Memory B cell (primary cell): ENCODE measurements around the gene CEP104.

Experiments
- ATAC-seq: fragments of 150-1000 bp; cut with Tn5 transposase; 2 replicates; pipeline ENCODE4 v1.10.0; 2021; ENCODE audit warnings: low read depth, mild to moderate bottlenecking, moderate library complexity
- DNase-seq, 2 donors: peaks; one replicate each; pipeline ENCODE4 v3.0.0; 2022; ENCODE audit warnings: low spot score in 2 of 2
- H3K27ac Mint-ChIP-seq: one replicate; pipeline ENCODE4 v1.8.0; 2022; ENCODE audit warnings: mild to moderate bottlenecking, moderate library complexity, mixed read lengths
- H3K27me3 Mint-ChIP-seq: one replicate; pipeline ENCODE4 v1.8.0; 2022; ENCODE audit warnings: mixed read lengths
- H3K36me3 Mint-ChIP-seq: one replicate; pipeline ENCODE4 v1.8.0; 2022; ENCODE audit warnings: mild to moderate bottlenecking, mixed read lengths
- H3K4me1 Mint-ChIP-seq: one replicate; pipeline ENCODE4 v1.8.0; 2022; ENCODE audit warnings: mixed read lengths
- H3K4me3 Mint-ChIP-seq: one replicate; pipeline ENCODE4 v1.8.0; 2022; ENCODE audit warnings: mild to moderate bottlenecking, moderate library complexity, mixed read lengths
- H3K9me3 Mint-ChIP-seq: one replicate; pipeline ENCODE4 v1.8.0; 2022; ENCODE audit warnings: mixed read lengths

The CEP104 gene

DNA sequence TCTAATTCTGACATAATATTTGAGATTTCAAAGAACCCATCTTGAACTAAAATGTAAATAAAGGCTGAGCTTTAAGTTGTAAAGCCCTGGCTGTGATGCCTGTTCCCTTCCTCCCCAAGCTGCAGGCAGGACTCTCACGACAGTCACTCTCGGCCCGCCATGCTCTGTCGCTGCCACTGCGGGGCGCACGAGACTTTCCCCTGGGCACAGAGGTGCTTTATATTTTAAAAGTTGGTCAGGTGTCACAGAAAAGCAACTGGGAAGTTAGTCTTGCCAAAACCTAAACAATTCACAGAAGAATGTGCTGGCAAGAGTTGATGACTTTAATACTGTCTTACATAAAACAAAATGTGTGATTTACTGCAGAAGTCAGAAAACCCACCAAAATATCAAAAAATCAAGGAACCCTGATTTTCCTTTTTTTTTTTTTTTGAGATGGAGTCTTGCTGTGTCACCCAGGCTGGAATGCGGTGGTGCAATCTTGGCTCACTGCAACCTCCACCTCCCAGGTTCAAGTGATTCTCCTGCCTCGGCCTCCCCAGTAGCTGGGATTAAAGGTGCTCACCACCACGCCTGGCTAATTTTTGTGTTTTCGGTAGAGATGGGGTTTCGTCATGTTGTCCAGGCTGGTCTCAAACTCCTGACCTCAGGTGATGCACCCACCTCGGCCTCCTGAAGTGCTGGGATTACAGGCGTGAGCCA, 71.4 kb downstream of the CEP104 start:
- peaks cover 22% of the 10 kb centered on the region for H3K36me3 Mint-ChIP-seq
- no peak for ATAC-seq
- no peak for DNase-seq
- no peak overlapping the region for H3K27ac Mint-ChIP-seq
- H3K4me3 Mint-ChIP-seq, result no peak overlapping the region
- no peaks in the 10 kb centered on the region for H3K27me3 Mint-ChIP-seq
- H3K9me3 Mint-ChIP-seq, result no peaks in the 10 kb centered on the region
- H3K4me1 Mint-ChIP-seq, result peaks cover 9% of the 10 kb centered on the region

DNA sequence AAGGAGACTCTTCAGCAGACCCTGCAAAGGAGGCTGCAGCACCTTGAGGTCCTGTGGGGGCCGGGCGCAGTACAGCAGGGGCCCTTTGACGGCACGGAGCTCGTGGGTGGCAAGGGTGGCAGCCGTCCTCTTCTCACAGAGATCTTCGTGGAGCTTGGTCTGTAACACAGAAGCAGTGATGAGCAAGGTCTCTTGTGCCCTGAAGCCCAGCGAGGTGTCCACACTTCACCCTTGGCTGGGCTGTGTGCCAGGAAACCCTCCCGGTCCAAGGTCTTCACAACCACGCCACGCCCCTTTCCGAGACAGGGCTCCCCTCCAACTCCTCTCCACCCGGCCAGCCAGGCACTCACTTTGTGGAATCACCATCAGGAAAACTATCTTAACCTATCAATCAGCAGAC, 72.0 kb downstream of the CEP104 start:
- peaks cover 27% of the 10 kb centered on the region for H3K36me3 Mint-ChIP-seq
- H3K4me3 Mint-ChIP-seq, result no peak overlapping the region

DNA sequence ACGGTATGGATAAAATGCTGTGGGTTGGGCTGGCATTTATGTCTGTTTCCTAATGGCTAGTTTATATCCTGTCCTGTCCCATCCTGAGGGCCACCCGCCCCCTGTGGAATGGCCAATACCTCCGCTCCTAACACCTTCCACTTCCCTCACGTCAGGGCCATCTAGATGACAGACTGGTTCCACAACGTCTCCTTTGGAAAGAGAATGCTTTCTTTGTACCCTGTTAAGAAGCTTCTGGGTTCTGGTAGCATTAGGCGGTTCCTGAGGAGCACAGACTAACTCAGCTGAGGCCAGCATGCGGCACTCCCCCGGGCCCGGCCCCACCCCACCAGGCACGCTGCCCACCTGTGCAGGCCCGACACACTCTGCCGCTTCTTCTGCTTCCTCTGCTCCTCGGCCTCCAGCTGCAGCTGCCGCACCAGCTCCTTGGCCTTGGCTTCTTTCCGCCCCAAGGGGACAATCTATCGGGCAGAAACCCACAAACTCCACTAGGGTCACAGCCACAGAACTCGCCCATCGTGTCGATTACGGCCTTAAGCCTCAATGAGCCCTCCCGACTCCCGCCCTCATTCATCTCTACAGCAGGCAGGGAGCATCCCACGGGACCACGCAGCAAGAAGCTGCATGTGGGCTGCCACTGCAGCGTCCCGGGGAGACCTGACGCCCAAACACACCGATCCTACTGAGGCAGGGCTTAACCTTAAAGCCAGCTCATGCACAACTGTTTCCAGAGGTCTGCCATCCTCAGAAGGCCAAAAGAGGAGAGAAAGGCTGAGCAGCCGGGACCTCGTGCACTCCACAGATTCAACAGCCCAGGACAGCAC, 73.1 kb downstream of the CEP104 start:
- H3K27me3 Mint-ChIP-seq, result no peaks in the 10 kb centered on the region
- no peak overlapping the region for H3K27ac Mint-ChIP-seq
- H3K9me3 Mint-ChIP-seq, result no peaks in the 10 kb centered on the region
- no peak overlapping the region for H3K4me3 Mint-ChIP-seq
- H3K36me3 Mint-ChIP-seq, result peaks cover 32% of the 10 kb centered on the region
- ATAC-seq (no peak), DNase-seq (no peak)
- peaks cover 9% of the 10 kb centered on the region for H3K4me1 Mint-ChIP-seq

More for the DNA sequence above, 72.0 kb downstream of the CEP104 start:
- H3K27me3 Mint-ChIP-seq, result no peaks in the 10 kb centered on the region
- DNase-seq (no peak), ATAC-seq (no peak)
- peaks cover 9% of the 10 kb centered on the region for H3K4me1 Mint-ChIP-seq
- H3K27ac Mint-ChIP-seq, result no peak overlapping the region
- no peaks in the 10 kb centered on the region for H3K9me3 Mint-ChIP-seq

DNA sequence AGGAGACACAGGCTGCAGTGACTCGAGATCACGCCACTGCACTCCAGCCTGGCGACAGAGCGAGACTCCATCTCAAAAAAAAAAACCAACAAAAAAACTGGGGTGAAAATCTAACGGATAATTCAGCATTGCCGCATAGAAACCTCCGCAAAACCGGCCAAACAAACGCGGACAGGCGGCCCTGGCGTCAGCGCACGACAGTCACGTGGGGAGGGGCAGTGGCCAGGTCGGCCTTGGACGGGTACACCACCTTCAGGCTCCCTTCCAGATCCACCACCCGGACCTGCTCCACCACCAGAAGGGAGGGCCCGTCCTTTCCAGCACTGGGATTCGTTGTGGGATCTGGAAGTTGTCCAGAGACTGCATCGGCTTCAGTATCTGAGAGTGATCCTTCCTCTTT, 76.1 kb downstream of the CEP104 start:
- Mint-ChIP-seq H3K9me3 (no peaks in the 10 kb centered on the region), H3K36me3 (peaks cover 26% of the 10 kb centered on the region), H3K4me1 (peaks cover 2% of the 10 kb centered on the region), H3K27ac (no peak overlapping the region), H3K4me3 (no peak overlapping the region), H3K27me3 (no peaks in the 10 kb centered on the region)
- ATAC-seq (no peak), DNase-seq (no peak)

DNA sequence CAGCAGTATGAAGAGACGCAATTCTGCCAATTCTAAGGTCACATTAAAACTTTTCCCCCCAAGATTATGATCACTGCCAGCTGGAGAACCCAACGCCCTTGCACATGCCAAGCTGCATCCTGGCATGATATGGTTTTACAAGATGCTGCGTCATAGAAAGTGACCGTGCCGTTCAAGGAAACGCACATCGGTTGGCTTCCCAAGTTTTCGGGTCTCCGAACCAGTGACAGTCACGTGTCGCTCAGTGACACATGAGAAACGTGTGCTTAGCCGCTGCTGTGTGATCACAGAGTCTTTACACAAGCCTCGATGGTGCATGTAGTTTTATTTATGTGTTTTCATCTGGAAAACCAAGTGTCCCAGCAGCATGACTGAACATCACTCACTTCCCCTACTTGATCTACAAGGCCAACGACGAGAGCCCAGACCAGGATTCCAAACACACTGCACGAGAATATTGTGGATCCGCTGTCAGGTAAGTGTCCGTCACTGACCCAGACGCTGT, 77.0 kb downstream of the CEP104 start:
- no peaks in the 10 kb centered on the region for H3K9me3 Mint-ChIP-seq
- peaks cover 11% of the 10 kb centered on the region for H3K4me1 Mint-ChIP-seq
- H3K27me3 Mint-ChIP-seq, result no peaks in the 10 kb centered on the region
- H3K4me3 Mint-ChIP-seq, result no peak overlapping the region
- DNase-seq (no peak), ATAC-seq (no peak)
- peaks cover 21% of the 10 kb centered on the region for H3K36me3 Mint-ChIP-seq
- no peak overlapping the region for H3K27ac Mint-ChIP-seq

DNA sequence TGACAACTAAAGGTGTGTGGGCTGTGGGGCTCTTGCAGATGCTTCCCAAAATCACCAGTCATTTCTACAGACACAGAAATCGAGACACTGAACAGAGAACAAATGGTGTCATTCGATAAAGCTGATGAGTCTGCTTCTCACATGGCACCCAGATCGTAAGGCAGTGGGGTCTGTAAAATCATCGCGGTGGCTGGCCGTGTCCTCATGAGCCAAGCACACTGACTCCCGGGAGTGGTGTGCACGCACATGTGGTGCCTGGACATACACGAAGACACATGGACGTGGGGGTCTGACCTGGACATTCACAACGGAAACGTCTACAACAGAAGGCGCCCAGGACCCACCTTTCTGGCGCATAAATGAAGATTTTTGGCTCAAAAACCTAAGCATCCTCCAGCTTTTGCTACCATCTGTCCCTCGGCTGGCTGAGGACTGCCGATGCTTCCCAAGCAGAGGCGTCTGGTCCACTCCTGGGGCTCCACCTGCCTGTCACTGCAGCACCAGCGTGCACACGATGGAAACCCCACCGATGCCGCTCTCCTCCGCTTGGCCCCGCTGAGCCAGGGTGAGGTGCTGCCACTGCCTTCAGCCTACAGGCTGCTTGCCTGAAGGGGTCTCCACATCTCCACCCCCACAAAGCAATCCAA, 77.6 kb downstream of the CEP104 start:
- H3K4me3 Mint-ChIP-seq, result no peak overlapping the region
- no peak overlapping the region for H3K27ac Mint-ChIP-seq
- ATAC-seq, result no peak
- DNase-seq, result no peak
- H3K27me3 Mint-ChIP-seq, result no peaks in the 10 kb centered on the region
- peaks cover 11% of the 10 kb centered on the region for H3K4me1 Mint-ChIP-seq
- no peaks in the 10 kb centered on the region for H3K9me3 Mint-ChIP-seq
- peaks cover 21% of the 10 kb centered on the region for H3K36me3 Mint-ChIP-seq

DNA sequence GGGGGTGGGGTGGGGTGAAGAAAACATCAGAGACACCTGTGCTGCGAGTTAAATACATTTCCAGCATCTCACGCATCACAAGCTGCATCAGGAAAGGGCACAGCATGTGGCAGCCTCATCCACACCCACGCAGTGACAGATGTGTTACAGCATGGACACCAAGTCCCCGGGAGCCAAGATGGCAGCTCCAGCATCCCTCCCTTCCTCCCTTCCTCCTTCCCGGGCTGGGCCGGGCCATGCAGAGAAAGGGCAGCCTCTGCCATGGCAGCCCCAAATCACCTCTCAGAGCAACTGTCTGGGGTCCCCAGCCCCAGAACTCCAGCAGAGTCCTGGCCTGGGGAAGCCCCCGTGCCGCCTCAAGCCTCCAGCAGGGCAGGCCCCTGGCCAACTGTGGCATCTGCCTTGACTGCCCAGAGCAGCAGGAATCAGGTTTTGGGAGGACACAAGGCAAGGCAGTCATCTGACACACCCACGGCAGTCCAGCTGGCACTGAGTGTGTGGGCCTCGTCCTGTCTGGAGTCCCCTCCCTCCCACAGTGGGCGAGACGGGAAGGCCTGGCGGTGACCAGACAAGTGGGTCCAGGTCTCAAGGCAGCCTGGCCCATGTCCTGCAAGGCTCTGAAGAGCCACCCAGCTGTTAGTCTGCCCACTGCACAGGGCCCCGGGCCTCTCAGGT, 78.3 kb downstream of the CEP104 start:
- no peak for ATAC-seq
- no peak for DNase-seq
- Mint-ChIP-seq H3K9me3 (no peaks in the 10 kb centered on the region), H3K4me3 (no peak overlapping the region), H3K27ac (no peak overlapping the region), H3K36me3 (peaks cover 19% of the 10 kb centered on the region), H3K27me3 (no peaks in the 10 kb centered on the region), H3K4me1 (peaks cover 11% of the 10 kb centered on the region)

DNA sequence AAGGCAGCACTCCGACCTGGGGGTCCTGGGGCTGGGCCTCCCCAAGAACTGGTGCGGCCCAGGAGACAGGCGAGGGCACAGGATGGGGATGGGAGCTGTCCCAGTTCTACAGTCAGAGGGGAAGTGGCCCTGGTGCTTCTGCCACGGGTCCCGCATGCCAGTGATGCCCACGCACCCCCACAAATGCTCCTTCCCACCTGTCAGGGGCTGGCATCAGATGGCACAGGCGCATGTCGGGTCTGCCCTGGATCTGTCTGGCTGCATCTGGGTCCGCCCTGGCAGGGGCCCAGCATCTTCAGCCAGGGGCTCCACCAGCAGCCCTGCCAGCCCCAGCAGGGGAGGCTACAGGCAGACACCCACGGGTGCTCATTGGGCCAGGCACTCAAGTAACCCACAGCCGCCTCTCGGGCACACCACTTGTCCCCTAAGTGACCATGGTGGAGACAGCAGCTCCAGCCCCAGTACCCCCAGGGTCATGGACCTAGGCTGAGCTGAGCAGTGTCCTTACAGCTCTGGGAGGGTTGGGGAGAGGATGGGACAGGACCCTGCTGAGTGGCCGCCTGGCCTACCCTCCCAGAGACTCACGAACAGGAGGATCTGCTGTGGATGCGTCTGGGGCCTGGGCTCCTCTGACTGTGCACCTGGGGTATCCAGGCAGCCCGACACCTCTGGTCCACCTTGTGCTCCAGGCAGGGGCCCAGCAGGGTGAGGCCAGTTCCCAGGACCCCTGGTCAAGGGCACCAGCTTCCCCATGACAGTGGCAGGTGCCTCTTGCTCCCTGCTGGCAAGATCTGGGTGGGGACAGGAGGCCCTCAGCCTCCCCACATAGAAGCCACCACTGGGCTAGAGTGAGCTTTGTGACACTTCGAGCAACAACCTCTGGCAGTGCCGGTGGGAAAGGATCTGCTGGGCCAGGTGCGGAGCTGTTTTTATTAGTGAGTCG, 79.1 kb downstream of the CEP104 start:
- Mint-ChIP-seq H3K4me1 (peaks cover 11% of the 10 kb centered on the region), H3K27me3 (no peaks in the 10 kb centered on the region), H3K9me3 (no peaks in the 10 kb centered on the region), H3K27ac (no peak overlapping the region), H3K36me3 (peaks cover 18% of the 10 kb centered on the region), H3K4me3 (no peak overlapping the region)
- no peak for DNase-seq
- no peak for ATAC-seq

DNA sequence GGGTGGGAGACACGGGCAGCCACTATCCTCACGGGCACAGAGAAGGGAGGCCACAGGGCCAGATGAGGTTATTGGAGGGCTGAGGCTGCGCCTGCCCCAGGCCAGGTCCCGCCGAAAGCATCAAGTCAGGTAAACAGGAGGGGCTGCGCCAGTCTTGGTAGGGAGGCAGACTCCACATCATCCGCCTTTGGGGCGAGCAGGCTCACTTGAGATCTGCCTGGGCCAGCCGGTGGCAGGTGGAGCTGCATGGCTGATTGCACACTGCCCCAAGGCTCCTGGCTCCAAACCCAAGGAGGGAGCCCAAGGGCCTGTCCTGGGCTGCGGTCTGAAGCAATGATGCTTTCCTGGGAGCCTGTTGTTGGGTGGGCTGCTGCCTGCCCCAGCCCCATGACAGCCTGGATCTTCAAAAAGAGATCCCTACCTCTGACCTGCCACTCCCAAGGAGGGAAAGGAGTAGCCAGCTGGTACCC, 79.9 kb downstream of the CEP104 start:
- DNase-seq, result no peak
- Mint-ChIP-seq H3K4me1 (peaks cover 11% of the 10 kb centered on the region), H3K27me3 (no peaks in the 10 kb centered on the region), H3K36me3 (peaks cover 16% of the 10 kb centered on the region), H3K27ac (no peak overlapping the region), H3K4me3 (no peak overlapping the region), H3K9me3 (no peaks in the 10 kb centered on the region)
- no peak for ATAC-seq

DNA sequence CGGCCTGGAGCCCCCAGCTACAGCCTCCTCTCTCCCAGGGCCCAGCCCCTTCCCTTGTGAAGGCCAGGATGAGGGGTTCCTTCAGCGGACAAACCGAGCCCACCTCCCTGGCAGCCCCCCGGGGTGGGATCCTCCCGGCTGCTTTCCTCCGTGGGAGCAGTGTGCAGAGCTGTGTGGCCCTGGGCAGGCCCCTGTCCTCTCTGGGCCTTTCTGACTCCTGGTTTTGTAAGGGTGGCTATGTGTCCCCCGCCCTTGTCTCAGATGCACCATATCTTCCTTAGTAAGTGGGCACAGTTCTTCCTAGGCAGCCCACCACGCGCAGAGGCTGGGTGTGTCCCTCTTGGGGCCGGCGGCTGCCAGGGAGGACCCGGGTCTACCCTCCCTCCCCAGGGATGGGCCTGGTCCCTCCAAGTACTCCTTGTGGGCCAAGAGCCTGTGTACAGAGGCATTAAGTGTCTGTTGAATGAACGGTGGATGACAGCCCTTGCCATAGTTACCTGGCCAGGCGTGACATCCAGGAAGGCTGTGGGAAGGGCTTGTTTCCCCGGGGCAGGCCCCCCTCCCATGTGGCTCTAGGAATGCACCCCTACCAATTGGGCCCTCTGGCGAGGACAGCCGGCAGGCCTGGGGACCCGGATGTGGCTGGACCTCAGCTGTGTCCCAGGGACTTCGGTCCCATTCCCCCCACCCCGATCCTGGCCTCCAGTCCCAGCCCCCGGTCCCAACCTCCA, 80.6 kb downstream of the CEP104 start:
- peaks cover 13% of the 10 kb centered on the region for H3K36me3 Mint-ChIP-seq
- no peak for ATAC-seq
- H3K4me1 Mint-ChIP-seq, result peaks cover 15% of the 10 kb centered on the region
- no peak overlapping the region for H3K27ac Mint-ChIP-seq
- no peaks in the 10 kb centered on the region for H3K27me3 Mint-ChIP-seq
- no peak for DNase-seq
- no peaks in the 10 kb centered on the region for H3K9me3 Mint-ChIP-seq
- no peak overlapping the region for H3K4me3 Mint-ChIP-seq

DNA sequence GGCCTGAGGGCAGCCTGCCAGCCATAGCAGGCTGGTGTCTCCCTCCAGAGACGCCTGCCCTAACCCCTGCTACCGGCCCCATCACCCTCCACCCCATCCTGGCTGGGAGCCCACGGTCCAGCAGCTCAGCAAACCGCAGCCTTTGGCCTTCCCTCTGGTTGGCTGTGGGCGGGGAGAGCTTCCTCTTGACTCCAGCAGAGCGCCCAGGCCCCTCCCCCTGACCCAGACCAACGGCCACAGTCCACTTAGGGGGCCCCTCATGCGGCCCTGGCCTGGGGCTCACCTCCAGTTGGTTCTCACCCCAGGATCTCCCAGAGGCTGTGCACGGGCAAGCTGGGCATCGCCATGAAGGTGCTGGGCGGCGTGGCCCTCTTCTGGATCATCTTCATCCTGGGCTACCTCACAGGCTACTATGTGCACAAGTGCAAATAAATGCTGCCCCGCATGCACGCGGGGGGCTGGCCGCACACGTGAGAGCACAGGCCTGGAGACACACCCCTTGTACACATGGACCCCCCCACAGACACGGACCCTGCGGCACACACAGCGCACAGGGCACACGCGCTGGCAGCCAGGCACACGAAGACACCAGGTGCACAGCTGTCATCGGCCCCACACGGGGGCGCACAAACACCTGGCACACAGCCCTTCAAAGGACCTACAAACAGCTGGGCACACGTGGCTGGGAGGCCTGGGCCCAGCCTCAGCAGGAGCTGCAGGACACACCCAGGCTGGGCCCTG, 81.4 kb downstream of the CEP104 start:
- ATAC-seq (peak; percentile 50), DNase-seq (peak in 1 of 2 donors; percentile 48)
- Mint-ChIP-seq H3K4me1 (peaks cover 15% of the 10 kb centered on the region), H3K4me3 (peak overlapping the region; percentile 56), H3K9me3 (no peaks in the 10 kb centered on the region), H3K27ac (no peak overlapping the region), H3K27me3 (no peaks in the 10 kb centered on the region), H3K36me3 (peaks cover 10% of the 10 kb centered on the region)

DNA sequence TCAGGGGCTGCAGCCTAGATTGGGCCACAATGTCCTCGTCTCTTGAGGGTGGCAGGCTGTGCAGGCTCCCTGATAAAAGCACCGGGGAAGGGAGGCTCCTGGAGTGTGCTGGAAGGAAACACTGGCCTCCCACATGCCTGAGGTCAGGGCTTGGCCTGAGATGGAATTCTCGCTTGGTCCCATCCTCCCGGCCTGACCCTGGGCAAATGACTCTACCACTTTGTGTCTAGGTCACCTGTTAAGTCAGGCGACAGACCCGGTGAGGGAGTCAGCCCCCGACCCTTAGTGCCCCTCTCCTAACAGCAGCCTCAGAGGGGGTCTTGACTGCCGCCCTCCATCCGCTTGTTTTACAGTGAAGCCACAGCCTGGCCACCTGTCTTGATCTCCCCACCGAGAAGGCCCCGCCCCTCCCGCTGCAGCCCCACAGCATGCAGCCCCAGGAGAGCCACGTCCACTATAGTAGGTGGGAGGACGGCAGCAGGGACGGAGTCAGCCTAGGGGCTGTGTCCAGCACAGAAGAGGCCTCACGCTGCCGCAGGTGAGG, 82.0 kb downstream of the CEP104 start:
- no peaks in the 10 kb centered on the region for H3K9me3 Mint-ChIP-seq
- H3K27me3 Mint-ChIP-seq, result no peaks in the 10 kb centered on the region
- DNase-seq, result no peak
- peaks cover 15% of the 10 kb centered on the region for H3K4me1 Mint-ChIP-seq
- no peak overlapping the region for H3K4me3 Mint-ChIP-seq
- H3K27ac Mint-ChIP-seq, result no peak overlapping the region
- peaks cover 4% of the 10 kb centered on the region for H3K36me3 Mint-ChIP-seq
- ATAC-seq, result no peak
